Astrocyte (in vitro differentiated cells and primary cell): Measurements from ENCODE around the gene ACTN1. TPM values are rescaled to one million over a fixed set of nuclear protein-coding genes. Genes with fewer than 3 reads are reported as not detected.
A peak's percentile ranks its signal among the peaks of the same experiment; 100 is the strongest.

ENCODE experiments used
- DNase-seq: peaks from one replicate; pipeline ENCODE4 v3.0.0-alpha.2; 2010; ENCODE audit warnings: low read depth
- FAIRE-seq: peaks from 2 replicates; lab custom pipeline; 2011; peaks lifted over from hg19 to GRCh38; lab: Jason Lieb, UNC
- H2AFZ ChIP-seq: 2 replicates; pipeline ENCODE4 v1.6.0; 2012; ENCODE audit warnings: low read depth, low read length, inconsistent platforms
- H3K27ac ChIP-seq: 2 replicates; pipeline ENCODE4 v1.5.1; 2011; ENCODE audit warnings: low read depth, low read length, inconsistent platforms
- H3K27me3 ChIP-seq: 2 replicates; pipeline ENCODE4 v1.6.0; 2011; ENCODE audit warnings: low read length, inconsistent platforms; ENCODE audit not compliant: insufficient read depth
- H3K36me3 ChIP-seq: 2 replicates; pipeline ENCODE4 v1.5.1; 2011; ENCODE audit warnings: low read length, inconsistent platforms; ENCODE audit not compliant: insufficient read depth
- H3K4me1 ChIP-seq: 2 replicates; pipeline ENCODE4 v1.5.1; 2011; ENCODE audit warnings: low read length, inconsistent platforms; ENCODE audit not compliant: insufficient read depth
- H3K4me2 ChIP-seq: 2 replicates; pipeline ENCODE4 v1.6.0; 2012; ENCODE audit warnings: low read length, inconsistent platforms
- H3K4me3 ChIP-seq: 2 replicates; pipeline ENCODE4 v1.5.1; 2011; ENCODE audit warnings: low read depth, mild to moderate bottlenecking, low read length, inconsistent platforms; ENCODE audit not compliant: insufficient read depth
- H3K79me2 ChIP-seq: 2 replicates; pipeline ENCODE4 v1.6.0; 2012; ENCODE audit warnings: mild to moderate bottlenecking, low read length, inconsistent platforms; ENCODE audit not compliant: insufficient read depth
- H3K9ac ChIP-seq: 2 replicates; pipeline ENCODE4 v1.6.0; 2012; ENCODE audit warnings: mild to moderate bottlenecking, low read length, inconsistent platforms
- H3K9me3 ChIP-seq: 2 replicates; pipeline ENCODE4 v1.5.1; 2012; ENCODE audit warnings: low read depth, mild to moderate bottlenecking, low read length, inconsistent platforms; ENCODE audit not compliant: insufficient read depth
- H4K20me1 ChIP-seq: 2 replicates; pipeline ENCODE4 v1.6.0; 2012; ENCODE audit warnings: low read length, inconsistent platforms; ENCODE audit not compliant: insufficient read depth
- H3K27ac Mint-ChIP-seq: one replicate; pipeline ENCODE4 v1.8.0; 2021; ENCODE audit warnings: mild to moderate bottlenecking, mixed read lengths; ENCODE audit not compliant: unreplicated experiment
- H3K27me3 Mint-ChIP-seq: one replicate; pipeline ENCODE4 v1.8.0; 2021; ENCODE audit warnings: low read depth, mixed read lengths; ENCODE audit not compliant: unreplicated experiment
- H3K36me3 Mint-ChIP-seq: one replicate; pipeline ENCODE4 v1.8.0; 2021; ENCODE audit warnings: low read depth, mixed read lengths; ENCODE audit not compliant: unreplicated experiment
- H3K4me1 Mint-ChIP-seq: one replicate; pipeline ENCODE4 v1.8.0; 2021; ENCODE audit warnings: low read depth, mixed read lengths; ENCODE audit not compliant: unreplicated experiment
- H3K4me3 Mint-ChIP-seq: one replicate; pipeline ENCODE4 v1.8.0; 2021; ENCODE audit warnings: mild to moderate bottlenecking, moderate library complexity, mixed read lengths; ENCODE audit not compliant: unreplicated experiment
- H3K9me3 Mint-ChIP-seq: one replicate; pipeline ENCODE4 v1.8.0; 2021; ENCODE audit warnings: mild to moderate bottlenecking, mixed read lengths; ENCODE audit not compliant: unreplicated experiment
- CTCF ChIP-seq: IDR thresholded peaks from 2 replicates; pipeline ENCODE4 v1.5.1; 2011; ENCODE audit warnings: low read depth, mild to moderate bottlenecking, inconsistent platforms, low read length, moderate library complexity; ENCODE audit not compliant: insufficient read depth
- EZH2 ChIP-seq: IDR thresholded peaks from 2 replicates; pipeline ENCODE4 v1.6.1; 2012; ENCODE audit warnings: mild to moderate bottlenecking, low read length, inconsistent platforms; ENCODE audit not compliant: insufficient read depth
- total RNA-seq: library from RNA; stranded (reverse); gene quantifications from 2 replicates; pipeline ENCODE4 v1.2.1, GENCODE V29; 2021

Gene ACTN1
- total RNA-seq, 1 donor from 2014 or later = 1,163 TPM

- H3K4me3 ChIP-seq = no peak overlapping the region
- H3K36me3 ChIP-seq = peaks cover 82% of the 10 kb centered on the region
- DNase-seq (no peak), FAIRE-seq (no peak)
- Mint-ChIP-seq H3K27me3 (no peaks in the 10 kb centered on the region), H3K27ac (peak overlapping the region; percentile 98), H3K4me3 (no peak overlapping the region), H3K36me3 (peaks cover 37% of the 10 kb centered on the region), H3K9me3 (no peaks in the 10 kb centered on the region), H3K4me1 (peaks cover 88% of the 10 kb centered on the region)
- H3K79me2 ChIP-seq = peaks cover 99% of the 10 kb centered on the region
- no peaks in the 10 kb centered on the region for H3K9me3 ChIP-seq
- H3K4me2 ChIP-seq = no peak overlapping the region
- no peak overlapping the region for H3K27ac ChIP-seq
- H3K27me3 ChIP-seq = no peaks in the 10 kb centered on the region
- H3K9ac ChIP-seq = peak overlapping the region; percentile 5
- peaks cover 30% of the 10 kb centered on the region for H3K4me1 ChIP-seq
- TF ChIP-seq CTCF = no peak
- H4K20me1 ChIP-seq = peaks cover 97% of the 10 kb centered on the region
- no peak overlapping the region for H2AFZ ChIP-seq
Measured at GRCh38 chr14:68922886-68923285, 56.2 kb downstream of the ACTN1 start.

DNA sequence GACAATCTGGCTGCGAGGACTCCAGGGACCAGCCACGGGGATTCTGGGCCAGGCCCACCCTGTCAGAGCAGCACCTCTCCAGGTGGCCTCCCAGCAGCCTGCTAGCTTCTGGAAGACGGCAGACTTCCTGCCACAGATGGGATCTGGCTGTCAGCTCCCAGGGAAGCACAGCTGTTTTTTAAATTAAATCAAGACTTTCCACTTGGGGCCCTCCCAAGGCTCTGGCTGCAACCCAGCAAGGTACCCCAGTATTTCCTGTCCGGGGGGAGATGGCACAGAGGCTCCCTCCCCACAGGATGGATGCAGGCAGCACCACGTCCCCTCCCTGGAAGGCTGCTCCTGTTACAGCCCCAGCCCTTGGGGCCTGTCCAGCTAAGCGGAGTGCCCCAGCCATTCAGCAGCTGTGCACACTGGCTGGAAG is 56.9 kb downstream of the ACTN1 start:
- Histone ChIP-seq H3K27me3 (no peaks in the 10 kb centered on the region), H2AFZ (no peak overlapping the region), H3K36me3 (peaks cover 87% of the 10 kb centered on the region), H3K4me2 (no peak overlapping the region), H3K27ac (no peak overlapping the region), H3K9me3 (no peaks in the 10 kb centered on the region), H3K9ac (peak overlapping the region; percentile 5), H3K79me2 (peaks cover 99% of the 10 kb centered on the region), H3K4me3 (no peak overlapping the region), H4K20me1 (peaks cover 97% of the 10 kb centered on the region), H3K4me1 (peaks cover 23% of the 10 kb centered on the region)
- no peak overlapping the region for H3K4me3 Mint-ChIP-seq
- FAIRE-seq = no peak
- H3K27me3 Mint-ChIP-seq = no peaks in the 10 kb centered on the region
- no peak for DNase-seq
- no peaks in the 10 kb centered on the region for H3K9me3 Mint-ChIP-seq
- TF ChIP-seq CTCF (no peak), EZH2 (no peak)
- no peak overlapping the region for H3K27ac Mint-ChIP-seq
- H3K36me3 Mint-ChIP-seq = peaks cover 39% of the 10 kb centered on the region
- H3K4me1 Mint-ChIP-seq = peaks cover 88% of the 10 kb centered on the region

GRCh38 chr14:68921666-68922065 is 57.4 kb downstream of the ACTN1 start:
- no peak for TF ChIP-seq CTCF
- no peak for TF ChIP-seq EZH2
- Histone ChIP-seq H3K27me3 (no peaks in the 10 kb centered on the region), H3K4me1 (peaks cover 22% of the 10 kb centered on the region), H3K9ac (peak overlapping the region; percentile 5), H3K4me3 (no peak overlapping the region), H4K20me1 (peaks cover 97% of the 10 kb centered on the region), H2AFZ (no peak overlapping the region), H3K36me3 (peaks cover 89% of the 10 kb centered on the region), H3K9me3 (no peaks in the 10 kb centered on the region), H3K27ac (no peak overlapping the region), H3K79me2 (peaks cover 99% of the 10 kb centered on the region), H3K4me2 (no peak overlapping the region)
- FAIRE-seq (no peak), DNase-seq (no peak)
- H3K27me3 Mint-ChIP-seq = no peaks in the 10 kb centered on the region
- no peaks in the 10 kb centered on the region for H3K9me3 Mint-ChIP-seq
- H3K4me3 Mint-ChIP-seq = peak overlapping the region; percentile 46
- H3K27ac Mint-ChIP-seq = peak overlapping the region; percentile 58
- H3K4me1 Mint-ChIP-seq = peaks cover 88% of the 10 kb centered on the region
- H3K36me3 Mint-ChIP-seq = peaks cover 43% of the 10 kb centered on the region
